SU-DHL-6 (cell line): ENCODE data around the gene MEGF10.
"Not testable (repeated sequence)": the region's sequence is repeated elsewhere in the genome, so short reads cannot be mapped to it uniquely, and the experiment has no call there.

Experiments
- H2AFZ ChIP-seq: fragments of 200-600 bp; sonication (generic); 2 replicates; pipeline ENCODE4 v1.6.1; 2014; ENCODE audit warnings: low read depth, mild to moderate bottlenecking, moderate library complexity, mixed read lengths, antibody characterized with exemption, low read length; ENCODE audit not compliant: severe bottlenecking
- H3F3A ChIP-seq: fragments of 200-600 bp; shearing (Covaris generic); 2 replicates; pipeline ENCODE4 v1.6.0; 2016; ENCODE audit warnings: antibody characterized with exemption, mild to moderate bottlenecking; ENCODE audit not compliant: insufficient read depth
- H3K27ac ChIP-seq: fragments of 200-600 bp; sonication (generic); 2 replicates; pipeline ENCODE4 v1.5.1; 2016; ENCODE audit warnings: low read depth, mild to moderate bottlenecking, low read length, moderate library complexity, mixed read lengths
- H3K27me3 ChIP-seq: fragments of 200-600 bp; sonication (generic), shearing (Covaris generic); 2 replicates; pipeline ENCODE4 v1.6.0; 2014; ENCODE audit warnings: mild to moderate bottlenecking, low read length
- H3K36me3 ChIP-seq: fragments of 200-600 bp; sonication (generic); 2 replicates; pipeline ENCODE4 v1.6.1; 2014; ENCODE audit warnings: mild to moderate bottlenecking, low read length, mixed read lengths
- H3K4me2 ChIP-seq: fragments of 300-600, 200-600 bp; shearing (Covaris generic), sonication (generic); 2 replicates; pipeline ENCODE4 v1.6.0; 2014; ENCODE audit warnings: low read length, low read depth, mild to moderate bottlenecking; ENCODE audit not compliant: poor library complexity, severe bottlenecking
- H3K4me3 ChIP-seq: fragments of 200-600 bp; sonication (generic); 2 replicates; pipeline ENCODE4 v1.5.1; 2014; ENCODE audit warnings: antibody characterized with exemption, low read length, mild to moderate bottlenecking, mixed read lengths; ENCODE audit not compliant: insufficient read depth, poor library complexity, severe bottlenecking
- H3K79me2 ChIP-seq: fragments of 200-600 bp; sonication (generic); 2 replicates; pipeline ENCODE4 v1.6.1; 2014; ENCODE audit warnings: mild to moderate bottlenecking, low read length, moderate library complexity; ENCODE audit not compliant: insufficient read depth
- H3K9ac ChIP-seq: fragments of 200-600 bp; sonication (generic); 2 replicates; pipeline ENCODE4 v1.7.0; 2014; ENCODE audit warnings: mild to moderate bottlenecking, low read length
- H3K9me2 ChIP-seq: fragments of 200-600 bp; sonication (generic); replicated peaks from 2 replicates; pipeline ENCODE4 v1.6.1; 2014; ENCODE audit warnings: low read length; ENCODE audit not compliant: insufficient read depth
- H3K9me3 ChIP-seq: fragments of 200-600 bp; sonication (generic); 2 replicates; pipeline ENCODE4 v1.6.1; 2014; ENCODE audit warnings: low read length, mixed read lengths; ENCODE audit not compliant: insufficient read depth
- H4K20me1 ChIP-seq: fragments of 200-600 bp; sonication (generic); 2 replicates; pipeline ENCODE4 v1.6.1; 2014; ENCODE audit warnings: low read depth, mild to moderate bottlenecking, antibody characterized with exemption, low read length, moderate library complexity, mixed read lengths
- EZH2phosphoT487 ChIP-seq: fragments of 200-600 bp; sonication (generic), shearing (Covaris generic); conservative IDR thresholded peaks from 2 replicates; pipeline ENCODE4 v1.6.1; 2018; ENCODE audit warnings: mild to moderate bottlenecking, antibody characterized with exemption, low read length, moderate library complexity, mixed read lengths
- TF ChIP-seq, protein P1 (sequence below): fragments of 200-600 bp; sonication (generic); IDR thresholded peaks from one replicate; pipeline ENCODE4 v1.5.1; 2017; ENCODE audit warnings: antibody characterized with exemption, mild to moderate bottlenecking, low read length, moderate library complexity; ENCODE audit not compliant: insufficient read depth, poor library complexity, severe bottlenecking

The MEGF10 gene

DNA sequence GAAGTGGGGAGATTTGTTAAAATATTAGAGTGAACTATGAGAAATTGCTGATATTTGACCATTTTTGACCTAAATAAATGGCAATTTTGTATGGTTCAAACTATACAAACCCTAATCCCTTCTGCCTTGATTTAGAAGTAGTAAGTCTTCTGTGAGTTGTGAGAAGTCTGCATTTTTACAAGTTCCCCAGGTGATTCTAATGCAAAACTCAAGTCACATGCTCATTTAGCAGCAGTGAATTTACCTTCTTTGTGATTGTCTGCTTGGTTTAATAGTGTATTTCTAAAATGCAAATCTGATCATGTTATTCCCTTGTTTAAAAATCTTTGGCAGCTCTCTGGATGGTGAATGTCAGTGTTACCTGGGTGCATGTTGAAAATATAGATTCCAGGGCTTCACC, 2.8 kb downstream of the MEGF10 start:
- no peak overlapping the region for H3K9ac ChIP-seq
- no peaks in the 10 kb centered on the region for H3F3A ChIP-seq
- H3K4me3 ChIP-seq: no peak overlapping the region
- H3K9me2 ChIP-seq: no peaks in the 10 kb centered on the region
- H4K20me1 ChIP-seq: no peaks in the 10 kb centered on the region
- no peaks in the 10 kb centered on the region for H3K36me3 ChIP-seq
- no peak overlapping the region for H3K27ac ChIP-seq
- no peaks in the 10 kb centered on the region for H3K9me3 ChIP-seq
- no peak overlapping the region for H2AFZ ChIP-seq
- H3K4me2 ChIP-seq: no peak overlapping the region
- TF ChIP-seq, protein P1, sequence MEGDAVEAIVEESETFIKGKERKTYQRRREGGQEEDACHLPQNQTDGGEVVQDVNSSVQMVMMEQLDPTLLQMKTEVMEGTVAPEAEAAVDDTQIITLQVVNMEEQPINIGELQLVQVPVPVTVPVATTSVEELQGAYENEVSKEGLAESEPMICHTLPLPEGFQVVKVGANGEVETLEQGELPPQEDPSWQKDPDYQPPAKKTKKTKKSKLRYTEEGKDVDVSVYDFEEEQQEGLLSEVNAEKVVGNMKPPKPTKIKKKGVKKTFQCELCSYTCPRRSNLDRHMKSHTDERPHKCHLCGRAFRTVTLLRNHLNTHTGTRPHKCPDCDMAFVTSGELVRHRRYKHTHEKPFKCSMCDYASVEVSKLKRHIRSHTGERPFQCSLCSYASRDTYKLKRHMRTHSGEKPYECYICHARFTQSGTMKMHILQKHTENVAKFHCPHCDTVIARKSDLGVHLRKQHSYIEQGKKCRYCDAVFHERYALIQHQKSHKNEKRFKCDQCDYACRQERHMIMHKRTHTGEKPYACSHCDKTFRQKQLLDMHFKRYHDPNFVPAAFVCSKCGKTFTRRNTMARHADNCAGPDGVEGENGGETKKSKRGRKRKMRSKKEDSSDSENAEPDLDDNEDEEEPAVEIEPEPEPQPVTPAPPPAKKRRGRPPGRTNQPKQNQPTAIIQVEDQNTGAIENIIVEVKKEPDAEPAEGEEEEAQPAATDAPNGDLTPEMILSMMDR: no peak
- no peak for TF ChIP-seq EZH2phosphoT487
- H3K79me2 ChIP-seq: no peaks in the 10 kb centered on the region
- no peaks in the 10 kb centered on the region for H3K27me3 ChIP-seq

DNA sequence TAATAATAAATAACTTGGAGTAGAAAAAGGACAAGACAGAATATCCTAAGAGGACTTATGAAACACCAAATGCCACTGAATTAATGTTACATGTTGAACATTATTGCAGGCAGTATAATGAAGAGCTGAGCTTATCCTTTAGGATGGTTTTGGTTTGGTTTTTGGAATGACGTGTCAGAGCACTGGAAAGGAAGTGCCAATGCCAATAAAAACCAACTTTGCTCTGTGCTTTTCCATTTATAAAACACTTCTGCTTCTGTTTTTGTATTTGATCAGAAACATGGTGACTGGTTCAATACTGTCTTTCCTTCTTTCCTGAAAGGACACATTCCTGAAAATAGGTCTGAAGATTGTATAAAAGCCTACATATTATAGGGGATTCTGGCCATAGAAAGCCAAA, 4.2 kb downstream of the MEGF10 start:
- Histone ChIP-seq H3K27me3 (no peaks in the 10 kb centered on the region), H3K9ac (no peak overlapping the region), H3K9me3 (no peaks in the 10 kb centered on the region), H3K4me2 (no peak overlapping the region), H3K9me2 (no peaks in the 10 kb centered on the region), H3K27ac (no peak overlapping the region), H3K4me3 (no peak overlapping the region), H4K20me1 (no peaks in the 10 kb centered on the region), H3F3A (no peaks in the 10 kb centered on the region), H3K36me3 (no peaks in the 10 kb centered on the region), H2AFZ (no peak overlapping the region), H3K79me2 (no peaks in the 10 kb centered on the region)
- no peak for TF ChIP-seq EZH2phosphoT487

DNA sequence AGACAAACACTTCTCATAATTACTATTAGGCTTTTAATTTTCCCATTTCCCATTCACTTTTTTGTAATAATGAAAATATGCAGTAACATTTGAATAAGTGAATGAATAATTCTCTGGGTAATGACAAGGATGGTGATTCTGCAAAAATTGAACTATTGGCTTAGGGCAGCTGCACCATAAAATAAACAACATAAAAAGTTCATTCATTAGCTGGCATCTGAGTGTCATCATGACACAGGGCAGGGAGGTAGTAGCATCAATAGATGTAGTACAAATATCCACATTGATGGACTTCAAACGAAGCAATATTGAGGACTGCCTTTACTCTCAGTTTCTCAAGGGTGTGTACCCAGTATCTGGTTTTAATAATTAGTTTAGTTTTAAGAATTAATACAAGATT, 4.9 kb downstream of the MEGF10 start:
- Histone ChIP-seq H3K27ac (no peak overlapping the region), H3K79me2 (no peaks in the 10 kb centered on the region), H3K27me3 (no peaks in the 10 kb centered on the region), H3K9me3 (no peaks in the 10 kb centered on the region), H2AFZ (no peak overlapping the region), H3K9me2 (no peaks in the 10 kb centered on the region), H3K4me2 (no peak overlapping the region), H4K20me1 (no peaks in the 10 kb centered on the region), H3K36me3 (no peaks in the 10 kb centered on the region), H3K4me3 (no peak overlapping the region), H3F3A (no peaks in the 10 kb centered on the region), H3K9ac (no peak overlapping the region)
- TF ChIP-seq, protein P1: no peak

DNA sequence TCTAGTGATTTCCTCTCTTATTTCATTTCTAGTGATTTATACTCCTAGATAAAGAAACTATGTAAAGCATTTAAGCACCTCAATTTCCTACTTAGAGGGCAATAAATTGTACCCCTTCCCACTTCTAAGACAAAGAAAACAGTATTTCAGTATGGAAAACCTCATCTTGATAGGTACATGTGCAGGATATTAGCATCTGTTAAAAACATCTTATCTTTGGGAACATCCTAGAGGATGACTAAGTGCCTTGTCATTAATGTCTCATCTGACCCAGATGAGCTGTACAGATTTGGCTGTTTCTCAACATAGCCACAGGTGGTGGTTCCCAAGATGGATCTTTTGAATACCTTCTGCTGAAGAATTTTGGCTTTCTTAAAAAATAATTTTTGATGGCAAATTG, 5.7 kb downstream of the MEGF10 start:
- H3K27me3 ChIP-seq: no peaks in the 10 kb centered on the region
- H3K27ac ChIP-seq: no peak overlapping the region
- TF ChIP-seq, protein P1: no peak
- TF ChIP-seq EZH2phosphoT487: no peak
- H3K4me2 ChIP-seq: no peak overlapping the region
- no peak overlapping the region for H2AFZ ChIP-seq
- no peaks in the 10 kb centered on the region for H3F3A ChIP-seq
- H3K9me2 ChIP-seq: no peaks in the 10 kb centered on the region
- H3K9me3 ChIP-seq: no peaks in the 10 kb centered on the region
- no peaks in the 10 kb centered on the region for H4K20me1 ChIP-seq
- H3K36me3 ChIP-seq: no peaks in the 10 kb centered on the region
- no peak overlapping the region for H3K9ac ChIP-seq
- no peak overlapping the region for H3K4me3 ChIP-seq
- no peaks in the 10 kb centered on the region for H3K79me2 ChIP-seq

DNA sequence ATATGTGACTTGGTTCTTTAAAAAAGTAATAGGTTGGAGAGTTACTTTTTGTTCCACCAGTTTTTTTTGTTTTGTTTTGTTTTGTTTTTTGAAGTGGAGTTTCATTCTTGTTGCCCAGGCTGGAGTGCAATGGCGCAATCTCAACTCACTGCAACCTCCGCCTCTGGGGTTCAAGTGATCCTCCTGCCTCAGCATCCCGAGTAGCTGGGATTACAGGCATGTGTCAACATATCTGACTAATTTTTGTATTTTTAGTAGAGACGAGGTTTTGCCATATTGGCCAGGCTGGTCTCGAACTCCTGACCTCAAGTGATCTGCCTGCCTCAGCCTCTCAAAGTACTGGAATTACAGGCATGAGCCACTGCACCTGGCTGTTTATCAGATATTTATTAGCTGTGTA, 6.3 kb downstream of the MEGF10 start:
- H3K27me3 ChIP-seq, H3K9me3 ChIP-seq, H3K79me2 ChIP-seq, H3K9ac ChIP-seq, H3K27ac ChIP-seq, H3K4me3 ChIP-seq, H4K20me1 ChIP-seq, H2AFZ ChIP-seq, H3K9me2 ChIP-seq, H3F3A ChIP-seq, H3K36me3 ChIP-seq, H3K4me2 ChIP-seq: not testable (repeated sequence)
